ENCODE measurements around the gene GNG2. TPM values are rescaled to one million over a fixed set of nuclear protein-coding genes. Genes with fewer than 3 reads are reported as not detected.

Gene GNG2
- total and polyA plus RNA-seq, 11 donors = 3.1 to 29.2 (median 7.0) TPM

- Histone ChIP-seq H3K36me3 (no peaks in the 10 kb centered on the region), H3K4me3 (no peak overlapping the region), H3K27ac (no peak overlapping the region), H3K4me1 (peaks cover 0 to 19% (median 0%) of the 10 kb centered on the region in 12 donors), H3K27me3 (no peaks in the 10 kb centered on the region), H3K9me3 (no peaks in the 10 kb centered on the region)
- ATAC-seq (no peak), DNase-seq (no peak)
- WGBS, 4 donors = 91 to 96% (median 96%) methylated on average over 7 of the region's 7 CpGs
- no peak for TF ChIP-seq POLR2A (IDR thresholded peaks at IDR 0.05)
- TF ChIP-seq, protein P1, sequence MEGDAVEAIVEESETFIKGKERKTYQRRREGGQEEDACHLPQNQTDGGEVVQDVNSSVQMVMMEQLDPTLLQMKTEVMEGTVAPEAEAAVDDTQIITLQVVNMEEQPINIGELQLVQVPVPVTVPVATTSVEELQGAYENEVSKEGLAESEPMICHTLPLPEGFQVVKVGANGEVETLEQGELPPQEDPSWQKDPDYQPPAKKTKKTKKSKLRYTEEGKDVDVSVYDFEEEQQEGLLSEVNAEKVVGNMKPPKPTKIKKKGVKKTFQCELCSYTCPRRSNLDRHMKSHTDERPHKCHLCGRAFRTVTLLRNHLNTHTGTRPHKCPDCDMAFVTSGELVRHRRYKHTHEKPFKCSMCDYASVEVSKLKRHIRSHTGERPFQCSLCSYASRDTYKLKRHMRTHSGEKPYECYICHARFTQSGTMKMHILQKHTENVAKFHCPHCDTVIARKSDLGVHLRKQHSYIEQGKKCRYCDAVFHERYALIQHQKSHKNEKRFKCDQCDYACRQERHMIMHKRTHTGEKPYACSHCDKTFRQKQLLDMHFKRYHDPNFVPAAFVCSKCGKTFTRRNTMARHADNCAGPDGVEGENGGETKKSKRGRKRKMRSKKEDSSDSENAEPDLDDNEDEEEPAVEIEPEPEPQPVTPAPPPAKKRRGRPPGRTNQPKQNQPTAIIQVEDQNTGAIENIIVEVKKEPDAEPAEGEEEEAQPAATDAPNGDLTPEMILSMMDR (IDR thresholded peaks at IDR 0.05) = no peak
- intact Hi-C loops (cut with DNase I) = no loop called here
Observed at GRCh38 chr14:51926449-51926848, 66.0 kb downstream of the GNG2 start.

GRCh38 chr14:51928568-51928967 lies 68.2 kb downstream of the GNG2 start:
- WGBS, 4 donors = 88 to 90% (median 89%) methylated on average over 10 of the region's 10 CpGs
- H3K27me3 ChIP-seq = no peaks in the 10 kb centered on the region
- intact Hi-C loops (cut with DNase I) = no loop called here
- DNase-seq (no peak), ATAC-seq (no peak)
- peaks cover 0 to 15% (median 0%) of the 10 kb centered on the region in 12 donors for H3K4me1 ChIP-seq
- H3K4me3 ChIP-seq = no peak overlapping the region
- no peaks in the 10 kb centered on the region for H3K36me3 ChIP-seq
- H3K27ac ChIP-seq = no peak overlapping the region
- no peak for TF ChIP-seq POLR2A (IDR thresholded peaks at IDR 0.05)
- TF ChIP-seq, protein P1 (IDR thresholded peaks at IDR 0.05) = no peak
- no peaks in the 10 kb centered on the region for H3K9me3 ChIP-seq

DNA sequence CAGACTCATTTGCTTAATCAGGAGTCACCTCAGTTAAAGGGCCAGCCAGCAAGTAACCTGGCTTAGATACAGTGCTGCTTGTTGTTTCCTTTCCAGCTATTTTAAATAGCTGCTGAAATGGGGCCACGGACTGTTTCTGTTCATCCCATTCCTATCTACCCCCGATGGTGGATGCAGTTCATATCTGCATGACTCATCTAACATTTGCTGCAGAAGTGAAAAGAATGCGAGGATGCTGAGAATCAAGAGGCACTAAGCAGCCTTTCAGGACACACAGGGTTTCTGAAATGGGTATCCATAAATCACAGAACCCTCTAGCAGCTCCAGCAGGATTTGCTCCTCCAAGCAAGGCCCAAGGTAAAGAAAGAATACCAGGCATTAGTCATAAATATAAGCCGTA lies 68.8 kb downstream of the GNG2 start:
- 52 to 59% (median 55%) methylated on average over 4 of the region's 4 CpGs for WGBS, 4 donors
- intact Hi-C loops (cut with DNase I) = no loop called here
- TF ChIP-seq, protein P1 (IDR thresholded peaks at IDR 0.05) = no peak
- TF ChIP-seq POLR2A (IDR thresholded peaks at IDR 0.05) = no peak

DNA sequence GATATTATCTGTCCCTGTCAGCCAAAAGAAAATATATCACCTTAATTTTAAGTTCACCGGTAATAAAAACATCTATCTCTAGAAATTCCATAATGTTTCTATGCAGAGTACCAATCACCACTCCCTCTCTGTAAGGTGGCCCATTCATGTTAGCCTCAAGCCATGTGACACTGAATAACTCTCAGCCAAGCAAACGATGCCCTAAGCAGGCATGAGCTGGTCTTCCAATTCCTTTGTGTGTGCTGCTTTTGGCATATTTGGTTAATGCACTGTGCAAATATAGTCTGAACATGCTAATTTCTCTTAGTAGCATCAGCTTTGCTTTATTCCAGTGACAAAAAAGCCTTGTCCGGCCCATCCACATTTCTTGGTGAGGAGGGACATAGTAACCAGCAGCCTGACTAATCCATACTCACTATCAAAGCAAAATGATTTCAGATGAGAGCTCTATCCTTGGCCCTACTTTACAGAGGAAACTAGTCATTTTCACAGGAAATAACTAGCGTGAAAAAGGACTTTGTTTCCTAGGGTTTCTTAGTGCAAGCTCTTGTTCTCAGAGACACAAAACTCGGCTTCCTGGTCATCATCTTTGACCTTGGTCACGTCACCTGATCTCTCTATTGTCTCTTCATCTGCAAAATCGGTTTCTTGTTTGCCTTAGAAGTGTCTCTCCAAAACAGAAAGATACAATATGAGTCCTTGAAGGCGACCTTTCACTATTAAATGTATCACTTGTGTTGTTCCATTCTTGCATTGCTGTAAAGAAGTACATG lies 69.7 kb downstream of the GNG2 start:
- ATAC-seq = no peak
- H3K4me1 ChIP-seq = peaks cover 0 to 16% (median 0%) of the 10 kb centered on the region in 12 donors
- no peak overlapping the region for H3K27ac ChIP-seq
- no peaks in the 10 kb centered on the region for H3K36me3 ChIP-seq
- TF ChIP-seq, protein P1 (IDR thresholded peaks at IDR 0.05) = no peak
- DNase-seq = no peak
- H3K27me3 ChIP-seq = no peaks in the 10 kb centered on the region
- WGBS, 4 donors = 69 to 81% (median 77%) methylated on average over 8 of the region's 8 CpGs
- no peaks in the 10 kb centered on the region for H3K9me3 ChIP-seq
- no peak overlapping the region for H3K4me3 ChIP-seq
- intact Hi-C loops (cut with DNase I) = no loop called here

More for the DNA sequence above, 68.8 kb downstream of the GNG2 start:
- Histone ChIP-seq H3K27me3 (no peaks in the 10 kb centered on the region), H3K9me3 (no peaks in the 10 kb centered on the region), H3K4me3 (no peak overlapping the region), H3K27ac (no peak overlapping the region), H3K4me1 (peaks cover 0 to 16% (median 0%) of the 10 kb centered on the region in 12 donors), H3K36me3 (no peaks in the 10 kb centered on the region)
- DNase-seq (no peak), ATAC-seq (no peak)
